ENCODE data around the gene NT5DC3. TPM values are rescaled to one million over a fixed set of nuclear protein-coding genes. Genes with fewer than 3 reads are reported as not detected.

The NT5DC3 gene
- total and polyA plus RNA-seq, 2 experiments from 2014 or later = 2.8 to 6.3 TPM

- no peaks in the 10 kb centered on the region for H3K36me3 ChIP-seq (replicated peaks; ENCODE audit: insufficient read depth, low read depth)
- H3K27me3 ChIP-seq = no peaks in the 10 kb centered on the region
- no peaks in the 10 kb centered on the region for H3K79me2 ChIP-seq
- no peak overlapping the region for H3K4me2 ChIP-seq
- no peak overlapping the region for H2AFZ ChIP-seq
- H3K4me1 ChIP-seq (ENCODE audit: insufficient read depth) = peaks cover 12% of the 10 kb centered on the region
- TF ChIP-seq EZH2phosphoT487 (IDR thresholded peaks at IDR 0.05; ENCODE audit: low read depth, severe bottlenecking, unreplicated experiment) = no peak
- no peak for TF ChIP-seq EZH2 (IDR thresholded peaks at IDR 0.05; ENCODE audit: borderline replicate concordance)
- TF ChIP-seq CTCF (IDR thresholded peaks at IDR 0.05; ENCODE audit: poor library complexity) = no peak
- H3K9me3 ChIP-seq (ENCODE audit: low read depth) = no peaks in the 10 kb centered on the region
- no peak overlapping the region for H3K27ac ChIP-seq
- peak; percentile 51 for DNase-seq (ENCODE audit: low spot score)
- 33% methylated on average over 3 of the region's 3 CpGs for WGBS (ENCODE audit: low lambda C conversion rate, missing lambda C conversion rate)
- no peaks in the 10 kb centered on the region for H3K9me2 ChIP-seq (replicated peaks; ENCODE audit: insufficient read depth)
- H4K20me1 ChIP-seq (ENCODE audit: insufficient read depth, poor library complexity, severe bottlenecking) = no peaks in the 10 kb centered on the region
- H3K4me3 ChIP-seq = no peak overlapping the region
Measured at GRCh38 chr12:103852498-103852997, 11.5 kb upstream of the NT5DC3 start.

GRCh38 chr12:103851127-103851526, 10.1 kb upstream of the NT5DC3 start:
- H4K20me1 ChIP-seq (ENCODE audit: insufficient read depth, poor library complexity, severe bottlenecking) = no peaks in the 10 kb centered on the region
- no peaks in the 10 kb centered on the region for H3K9me2 ChIP-seq (replicated peaks; ENCODE audit: insufficient read depth)
- H3K36me3 ChIP-seq (replicated peaks; ENCODE audit: insufficient read depth, low read depth) = no peaks in the 10 kb centered on the region
- WGBS (ENCODE audit: low lambda C conversion rate, missing lambda C conversion rate) = 0% methylated on average over 1 of the region's 1 CpG
- no peak overlapping the region for H3K4me3 ChIP-seq
- H3K27ac ChIP-seq = no peak overlapping the region
- no peak for TF ChIP-seq EZH2 (IDR thresholded peaks at IDR 0.05; ENCODE audit: borderline replicate concordance)
- TF ChIP-seq CTCF (IDR thresholded peaks at IDR 0.05; ENCODE audit: poor library complexity) = no peak
- TF ChIP-seq EZH2phosphoT487 (IDR thresholded peaks at IDR 0.05; ENCODE audit: low read depth, severe bottlenecking, unreplicated experiment) = no peak
- H3K4me2 ChIP-seq = no peak overlapping the region
- H2AFZ ChIP-seq = no peak overlapping the region
- H3K9me3 ChIP-seq (ENCODE audit: low read depth) = no peaks in the 10 kb centered on the region
- H3K79me2 ChIP-seq = no peaks in the 10 kb centered on the region
- H3K27me3 ChIP-seq = no peaks in the 10 kb centered on the region
- peaks cover 12% of the 10 kb centered on the region for H3K4me1 ChIP-seq (ENCODE audit: insufficient read depth)
- no peak for DNase-seq (ENCODE audit: low spot score)

GRCh38 chr12:103850429-103850828, 9.4 kb upstream of the NT5DC3 start:
- H3K79me2 ChIP-seq = no peaks in the 10 kb centered on the region
- no peaks in the 10 kb centered on the region for H3K27me3 ChIP-seq
- no peaks in the 10 kb centered on the region for H3K9me2 ChIP-seq (replicated peaks; ENCODE audit: insufficient read depth)
- H3K9me3 ChIP-seq (ENCODE audit: low read depth) = no peaks in the 10 kb centered on the region
- no peak for DNase-seq (ENCODE audit: low spot score)
- WGBS (ENCODE audit: low lambda C conversion rate, missing lambda C conversion rate) = 100% methylated on average over 1 of the region's 1 CpG
- TF ChIP-seq CTCF (IDR thresholded peaks at IDR 0.05; ENCODE audit: poor library complexity) = no peak
- TF ChIP-seq EZH2phosphoT487 (IDR thresholded peaks at IDR 0.05; ENCODE audit: low read depth, severe bottlenecking, unreplicated experiment) = no peak
- TF ChIP-seq EZH2 (IDR thresholded peaks at IDR 0.05; ENCODE audit: borderline replicate concordance) = no peak
- H2AFZ ChIP-seq = no peak overlapping the region
- no peaks in the 10 kb centered on the region for H4K20me1 ChIP-seq (ENCODE audit: insufficient read depth, poor library complexity, severe bottlenecking)
- no peak overlapping the region for H3K4me3 ChIP-seq
- no peak overlapping the region for H3K27ac ChIP-seq
- H3K4me2 ChIP-seq = no peak overlapping the region
- peaks cover 7% of the 10 kb centered on the region for H3K4me1 ChIP-seq (ENCODE audit: insufficient read depth)
- H3K36me3 ChIP-seq (replicated peaks; ENCODE audit: insufficient read depth, low read depth) = no peaks in the 10 kb centered on the region

Measured in hepatocyte (in vitro differentiated cells).